IPS-NIHi7 (cell line): Measurements from ENCODE around the gene ACAA1.
"Not testable (repeated sequence)": the region's sequence is repeated elsewhere in the genome, so short reads cannot be mapped to it uniquely, and the experiment has no call there.

ENCODE experiments used
- DNase-seq: peaks from one replicate; pipeline ENCODE4 v3.0.0; 2012; ENCODE audit warnings: mixed read lengths; ENCODE audit errors: extremely low spot score

The ACAA1 gene

GRCh38 chr3:38135621-38136277 is 1.2 kb downstream of the ACAA1 start:
- DNase-seq = not testable (repeated sequence)

- not testable (repeated sequence) for DNase-seq
These were observed 2.3 kb downstream of the ACAA1 start for GRCh38 chr3:38134517-38135143.

GRCh38 chr3:38133557-38134405 is 3.1 kb downstream of the ACAA1 start:
- DNase-seq = no peak

GRCh38 chr3:38133209-38133556 is 3.7 kb downstream of the ACAA1 start:
- DNase-seq = no peak

GRCh38 chr3:38131621-38132369 is 5.1 kb downstream of the ACAA1 start:
- DNase-seq = peak; percentile 76

- DNase-seq = no peak
These were observed 6.3 kb downstream of the ACAA1 start for GRCh38 chr3:38130631-38131065.

GRCh38 chr3:38129058-38129457 is 7.9 kb downstream of the ACAA1 start:
- no peak for DNase-seq

- DNase-seq = no peak
These were observed 8.6 kb downstream of the ACAA1 start for GRCh38 chr3:38128303-38128655.

GRCh38 chr3:38127611-38128302 is 9.2 kb downstream of the ACAA1 start:
- no peak for DNase-seq

- DNase-seq = no peak
These were observed 10.6 kb downstream of the ACAA1 start for GRCh38 chr3:38126121-38126892.

- DNase-seq = no peak
These were observed 11.4 kb downstream of the ACAA1 start for GRCh38 chr3:38125305-38126120.

- DNase-seq = no peak
These were observed 12.4 kb downstream of the ACAA1 start for GRCh38 chr3:38124324-38125122.

- DNase-seq = no peak
These were observed 14.1 kb downstream of the ACAA1 start for GRCh38 chr3:38122712-38123290.

- no peak for DNase-seq
These were observed 15.0 kb downstream of the ACAA1 start for GRCh38 chr3:38121832-38122461.

GRCh38 chr3:38121451-38121831 is 15.5 kb downstream of the ACAA1 start:
- no peak for DNase-seq

GRCh38 chr3:38120693-38121450 is 16.1 kb downstream of the ACAA1 start:
- DNase-seq = no peak
